ENCODE results near the gene FBXL7.

GRCh38 chr5:15585128-15585527 lies 85.1 kb downstream of the FBXL7 start:
- no peak for TF ChIP-seq CTCF (IDR thresholded peaks at IDR 0.05)
- TF ChIP-seq EZH2 (IDR thresholded peaks at IDR 0.05), result no peak
